ENCODE results near the gene LETM1.

- no peak for TF ChIP-seq CTCF (conservative IDR thresholded peaks at IDR 0.05 in 1 of 2, IDR thresholded peaks at IDR 0.05 in 1 of 2; ENCODE audit: extremely low read depth in 1 of 2, insufficient read depth in 1 of 2, low read depth in 1 of 2, low read length in 2 of 2)
- TF ChIP-seq EZH2 (IDR thresholded peaks at IDR 0.05; ENCODE audit: borderline replicate concordance, low read length): no peak
These were observed 91.3 kb downstream of the LETM1 start for GRCh38 chr4:1764670-1765069.

Data from mammary epithelial cell (primary cell).